ENCODE measurements around the gene RRP36. TPM values are rescaled to one million over a fixed set of nuclear protein-coding genes. Genes with fewer than 3 reads are reported as not detected.
"Not testable (repeated sequence)": the region's sequence is repeated elsewhere in the genome, so short reads cannot be mapped to it uniquely, and the experiment has no call there.

RRP36 gene
- total RNA-seq, 2 donors from 2014 or later: 28.3 to 29.7 TPM

DNA sequence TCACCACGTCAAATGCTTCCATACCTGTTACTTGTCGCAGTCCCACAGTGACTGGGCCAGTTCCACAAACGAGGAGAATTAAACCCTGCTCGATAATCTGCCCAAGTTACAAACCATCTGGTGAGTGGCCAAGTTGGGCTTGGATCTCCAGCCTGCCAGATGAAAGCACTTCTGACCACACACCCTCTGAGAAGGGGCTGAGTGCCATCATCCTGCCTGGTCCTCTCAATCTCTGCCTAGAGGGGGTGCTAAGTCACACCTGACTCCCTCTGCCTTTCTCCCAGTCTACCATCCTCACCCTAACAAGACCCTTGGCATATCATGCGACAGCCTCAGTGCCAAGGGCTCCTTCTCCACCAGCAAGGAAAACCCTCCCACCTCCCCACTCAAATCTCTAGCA, 15.8 kb downstream of the RRP36 start:
- 89 to 100% methylated on average over 1 to 5 of the region's 5 CpGs for WGBS, 2 donors
- ATAC-seq (no peak), DNase-seq (no peak)
- peaks cover 0 to 34% of the 10 kb centered on the region in 2 donors for H3K36me3 ChIP-seq (replicated peaks in 1 of 2; ENCODE audit: insufficient read depth in 1 of 2, low read depth in 2 of 2)
- H3K4me3 ChIP-seq: no peak overlapping the region
- H3K4me1 ChIP-seq: no peaks in the 10 kb centered on the region
- TF ChIP-seq, protein P1, sequence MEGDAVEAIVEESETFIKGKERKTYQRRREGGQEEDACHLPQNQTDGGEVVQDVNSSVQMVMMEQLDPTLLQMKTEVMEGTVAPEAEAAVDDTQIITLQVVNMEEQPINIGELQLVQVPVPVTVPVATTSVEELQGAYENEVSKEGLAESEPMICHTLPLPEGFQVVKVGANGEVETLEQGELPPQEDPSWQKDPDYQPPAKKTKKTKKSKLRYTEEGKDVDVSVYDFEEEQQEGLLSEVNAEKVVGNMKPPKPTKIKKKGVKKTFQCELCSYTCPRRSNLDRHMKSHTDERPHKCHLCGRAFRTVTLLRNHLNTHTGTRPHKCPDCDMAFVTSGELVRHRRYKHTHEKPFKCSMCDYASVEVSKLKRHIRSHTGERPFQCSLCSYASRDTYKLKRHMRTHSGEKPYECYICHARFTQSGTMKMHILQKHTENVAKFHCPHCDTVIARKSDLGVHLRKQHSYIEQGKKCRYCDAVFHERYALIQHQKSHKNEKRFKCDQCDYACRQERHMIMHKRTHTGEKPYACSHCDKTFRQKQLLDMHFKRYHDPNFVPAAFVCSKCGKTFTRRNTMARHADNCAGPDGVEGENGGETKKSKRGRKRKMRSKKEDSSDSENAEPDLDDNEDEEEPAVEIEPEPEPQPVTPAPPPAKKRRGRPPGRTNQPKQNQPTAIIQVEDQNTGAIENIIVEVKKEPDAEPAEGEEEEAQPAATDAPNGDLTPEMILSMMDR (IDR thresholded peaks at IDR 0.05): no peak
- no peak for TF ChIP-seq POLR2A (IDR thresholded peaks at IDR 0.05)
- H3K27me3 ChIP-seq: no peaks in the 10 kb centered on the region
- H3K9me3 ChIP-seq: no peaks in the 10 kb centered on the region
- intact Hi-C loops (cut with DNase I): no loop called here
- no peak overlapping the region for H3K27ac ChIP-seq

DNA sequence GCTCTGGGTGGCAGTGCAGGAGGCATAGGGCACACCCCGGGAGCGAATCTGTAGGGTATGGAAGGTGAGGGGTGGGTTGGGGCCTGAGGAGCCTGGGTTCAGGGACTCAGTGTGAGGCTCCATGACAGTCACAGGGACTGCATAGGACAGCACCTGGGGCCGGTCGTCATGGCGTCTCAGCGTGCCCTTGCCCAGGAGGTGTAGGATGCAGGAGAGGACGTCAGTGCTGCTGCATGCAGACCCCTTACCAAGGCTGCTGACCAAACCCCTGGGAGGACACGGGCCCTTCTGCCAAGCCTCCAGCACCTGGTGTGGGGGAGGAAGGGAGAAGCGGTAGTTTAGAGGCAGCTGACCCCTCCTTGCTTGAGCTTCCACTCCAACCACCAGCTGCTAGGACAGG, 16.3 kb downstream of the RRP36 start:
- TF ChIP-seq, protein P1 (IDR thresholded peaks at IDR 0.05): no peak
- Histone ChIP-seq H3K27ac (no peak overlapping the region), H3K4me3 (no peak overlapping the region), H3K27me3 (no peaks in the 10 kb centered on the region), H3K9me3 (no peaks in the 10 kb centered on the region), H3K4me1 (no peaks in the 10 kb centered on the region), H3K36me3 (replicated peaks in 1 of 2; ENCODE audit: insufficient read depth in 1 of 2, low read depth in 2 of 2) (peaks cover 0 to 37% of the 10 kb centered on the region in 2 donors)
- intact Hi-C loops (cut with DNase I): no loop called here
- DNase-seq (no peak), ATAC-seq (no peak)
- WGBS, 2 donors: 87 to 100% methylated on average over 6 to 9 of the region's 9 CpGs

DNA sequence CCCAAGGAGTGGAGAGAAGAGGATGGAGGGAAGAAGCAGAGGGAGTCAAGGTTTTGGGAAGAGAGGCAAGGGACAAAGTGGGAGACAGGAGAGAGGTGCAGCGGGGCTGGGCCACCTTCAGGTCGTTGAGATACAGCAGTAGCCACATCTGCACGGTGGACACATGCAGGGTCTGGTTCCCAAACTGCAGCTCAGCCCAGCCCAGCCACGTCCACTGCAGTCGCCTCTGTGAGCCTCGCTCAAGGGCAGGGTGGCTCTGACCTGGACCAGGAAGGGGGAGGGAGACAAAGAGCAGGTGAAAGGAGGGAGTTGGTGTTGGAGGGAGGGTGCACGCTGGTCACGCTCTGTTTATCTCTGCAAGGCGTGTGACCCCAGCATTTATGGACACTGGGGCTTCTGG, 17.3 kb downstream of the RRP36 start:
- H3K27ac ChIP-seq: no peak overlapping the region
- WGBS, 2 donors: 76 to 79% methylated on average over 8 to 9 of the region's 9 CpGs
- TF ChIP-seq, protein P1 (IDR thresholded peaks at IDR 0.05): no peak
- TF ChIP-seq POLR2A (IDR thresholded peaks at IDR 0.05): no peak
- no peak for ATAC-seq
- intact Hi-C loops (cut with DNase I): no loop called here
- no peaks in the 10 kb centered on the region for H3K27me3 ChIP-seq
- H3K9me3 ChIP-seq: no peaks in the 10 kb centered on the region
- no peak for DNase-seq
- no peaks in the 10 kb centered on the region for H3K4me1 ChIP-seq
- peaks cover 0 to 44% of the 10 kb centered on the region in 2 donors for H3K36me3 ChIP-seq (replicated peaks in 1 of 2; ENCODE audit: insufficient read depth in 1 of 2, low read depth in 2 of 2)
- no peak overlapping the region for H3K4me3 ChIP-seq

DNA sequence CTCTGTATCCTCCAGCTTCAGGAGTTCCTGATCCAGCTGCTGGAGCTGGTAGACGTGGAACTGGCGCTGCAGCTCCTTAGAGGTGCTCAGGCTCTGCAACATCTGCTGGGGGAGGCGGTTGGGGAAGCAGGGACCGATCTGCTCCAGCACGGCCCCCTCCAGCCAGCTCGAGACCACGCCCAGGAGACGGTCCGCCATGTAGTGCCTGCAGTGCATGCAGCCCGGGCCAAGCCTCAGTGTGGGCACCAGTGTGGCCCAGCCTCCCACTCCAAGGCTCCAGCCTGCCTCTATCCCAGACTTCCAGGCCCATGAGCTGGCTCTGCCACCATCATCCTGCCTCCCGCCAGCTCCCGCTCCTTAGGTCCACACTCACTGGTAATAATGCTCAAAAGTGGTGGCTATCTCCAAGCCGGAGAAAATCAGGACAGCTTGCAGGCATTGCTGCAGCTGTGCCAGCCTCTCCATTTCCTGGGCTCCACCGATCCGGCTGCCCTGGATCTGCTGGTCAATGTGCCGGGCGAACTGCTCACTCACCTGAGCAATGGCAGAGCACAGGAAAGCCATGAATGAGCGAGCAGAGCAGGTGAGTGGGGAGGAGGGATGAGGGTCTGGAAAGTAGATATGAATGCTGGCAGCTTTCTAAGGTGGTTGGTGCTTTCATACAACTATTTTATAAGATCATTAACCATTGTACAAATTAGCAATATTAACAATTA, 19.3 kb downstream of the RRP36 start:
- DNase-seq: no peak
- Histone ChIP-seq H3K4me3 (no peak overlapping the region), H3K4me1 (no peaks in the 10 kb centered on the region), H3K27ac (no peak overlapping the region), H3K9me3 (no peaks in the 10 kb centered on the region), H3K36me3 (replicated peaks in 1 of 2; ENCODE audit: insufficient read depth in 1 of 2, low read depth in 2 of 2) (peaks cover 0 to 55% of the 10 kb centered on the region in 2 donors), H3K27me3 (no peaks in the 10 kb centered on the region)
- intact Hi-C loops (cut with DNase I): no loop called here
- 94 to 95% methylated on average over 10 to 18 of the region's 18 CpGs for WGBS, 2 donors
- TF ChIP-seq POLR2A (IDR thresholded peaks at IDR 0.05): no peak
- TF ChIP-seq, protein P1 (IDR thresholded peaks at IDR 0.05): no peak
- no peak for ATAC-seq

DNA sequence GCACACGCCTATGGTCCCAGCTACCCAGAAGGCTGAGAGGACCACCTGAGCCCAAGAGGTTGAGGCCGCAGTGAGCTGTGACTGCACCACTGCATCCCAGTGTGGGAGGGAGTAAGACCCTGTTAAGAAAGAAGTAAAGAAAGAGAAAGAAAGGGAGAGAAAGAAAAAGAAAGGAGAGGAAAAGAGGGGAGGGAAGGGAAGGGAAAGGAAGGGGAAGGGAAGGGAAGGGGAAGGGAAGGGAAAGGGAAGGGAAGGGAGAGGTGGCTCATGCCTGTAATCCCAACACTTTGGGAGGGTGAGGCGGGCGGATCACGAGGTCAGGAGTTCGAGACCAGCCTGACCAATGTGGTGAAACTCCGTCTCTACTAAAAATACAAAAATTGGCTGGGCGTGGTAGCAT, 20.1 kb downstream of the RRP36 start:
- not testable (repeated sequence) for ATAC-seq
- WGBS, 2 donors: 92 to 94% methylated on average over 8 of the region's 8 CpGs

More for the DNA sequence above, 20.1 kb downstream of the RRP36 start:
- H3K27me3 ChIP-seq; DNase-seq; H3K4me3 ChIP-seq; H3K27ac ChIP-seq; H3K4me1 ChIP-seq; H3K9me3 ChIP-seq; intact Hi-C loops (cut with DNase I): not testable (repeated sequence)
- peaks cover 0 to 57% of the 10 kb centered on the region in 2 donors for H3K36me3 ChIP-seq (replicated peaks in 1 of 2; ENCODE audit: insufficient read depth in 1 of 2, low read depth in 2 of 2)

Data from body of pancreas (tissue), 4 donors.